HG03097 (cell line): ENCODE measurements around the gene LIG3.
A peak's percentile ranks its signal among the peaks of the same experiment; 100 is the strongest.
"Not testable (repeated sequence)": the region's sequence is repeated elsewhere in the genome, so short reads cannot be mapped to it uniquely, and the experiment has no call there.

Experiments used
- ATAC-seq: cut with Tn5 transposase; IDR thresholded peaks from one replicate; pipeline ENCODE4 v1.9.1; 2021; ENCODE audit not compliant: unreplicated experiment, low FRiP score

Gene LIG3

GRCh38 chr17:34998205-34998604 is 17.9 kb downstream of the LIG3 start:
- ATAC-seq, result no peak

GRCh38 chr17:34999456-34999855 is 19.1 kb downstream of the LIG3 start:
- ATAC-seq, result no peak

- not testable (repeated sequence) for ATAC-seq
Observed at GRCh38 chr17:35000965-35001364, 20.7 kb downstream of the LIG3 start.

GRCh38 chr17:35001549-35001948 is 21.2 kb downstream of the LIG3 start:
- ATAC-seq, result no peak

- no peak for ATAC-seq
Observed at GRCh38 chr17:35002876-35003551, 22.7 kb downstream of the LIG3 start.

GRCh38 chr17:35003778-35004177 is 23.5 kb downstream of the LIG3 start:
- ATAC-seq, result no peak

- ATAC-seq, result no peak
Observed at GRCh38 chr17:35006345-35006744, 26.0 kb downstream of the LIG3 start.

- no peak for ATAC-seq
Observed at GRCh38 chr17:35006961-35007360, 26.6 kb downstream of the LIG3 start.

- ATAC-seq, result no peak
Observed at GRCh38 chr17:35010093-35010492, 29.8 kb downstream of the LIG3 start.

- ATAC-seq, result no peak
Observed at GRCh38 chr17:35011671-35012216, 31.4 kb downstream of the LIG3 start.

- no peak for ATAC-seq
Observed at GRCh38 chr17:35016369-35016768, 36.1 kb downstream of the LIG3 start.

GRCh38 chr17:35017021-35017420 is 36.7 kb downstream of the LIG3 start:
- ATAC-seq, result no peak

- ATAC-seq, result no peak
Observed at GRCh38 chr17:35018814-35019213, 38.5 kb downstream of the LIG3 start.

GRCh38 chr17:35019386-35020179 is 39.3 kb downstream of the LIG3 start:
- ATAC-seq, result no peak

- ATAC-seq, result no peak
Observed at GRCh38 chr17:35021520-35022380, 41.4 kb downstream of the LIG3 start.

- peak; percentile 77 for ATAC-seq
Observed at GRCh38 chr17:35022536-35023063, 42.3 kb downstream of the LIG3 start.

GRCh38 chr17:35023538-35023937 is 43.2 kb downstream of the LIG3 start:
- ATAC-seq, result no peak

- no peak for ATAC-seq
Observed at GRCh38 chr17:35025541-35025940, 45.2 kb downstream of the LIG3 start.

GRCh38 chr17:35028097-35028496 is 47.8 kb downstream of the LIG3 start:
- not testable (repeated sequence) for ATAC-seq

- no peak for ATAC-seq
Observed at GRCh38 chr17:35028531-35029262, 48.4 kb downstream of the LIG3 start.
